Fibroblast of lung (primary cell): ENCODE measurements around the gene TUBG1. TPM values are rescaled to one million over a fixed set of nuclear protein-coding genes. Genes with fewer than 3 reads are reported as not detected.

Source experiments
- DNase-seq, 2 donors: peaks; one replicate each; pipeline versions ENCODE4 v3.0.0 to v3.0.0-alpha.2; 2010; ENCODE audit warnings: low read depth in 2 of 2
- H2AFZ ChIP-seq: 2 replicates; pipeline ENCODE4 v1.5.1; 2012; ENCODE audit warnings: low read length, control low read depth, inconsistent platforms
- H3K27ac ChIP-seq: 2 replicates; pipeline ENCODE4 v1.5.1; 2011; ENCODE audit warnings: low read length, control low read depth; ENCODE audit not compliant: insufficient read depth
- H3K27me3 ChIP-seq: 2 replicates; pipeline ENCODE4 v1.5.1; 2011; ENCODE audit warnings: mild to moderate bottlenecking, low read length; ENCODE audit not compliant: control insufficient read depth, insufficient read depth
- H3K36me3 ChIP-seq: 2 replicates; pipeline ENCODE4 v1.5.1; 2011; ENCODE audit warnings: low read length; ENCODE audit not compliant: control insufficient read depth, insufficient read depth
- H3K4me1 ChIP-seq: 2 replicates; pipeline ENCODE4 v1.5.1; 2011; ENCODE audit warnings: low read length; ENCODE audit not compliant: control insufficient read depth, insufficient read depth; ENCODE audit errors: extremely low read depth
- H3K4me2 ChIP-seq: 2 replicates; pipeline ENCODE4 v1.5.1; 2011; ENCODE audit warnings: low read length, control low read depth; ENCODE audit not compliant: insufficient read depth; ENCODE audit errors: extremely low read depth
- H3K4me3 ChIP-seq, 4 experiments: fragments of 200-600 bp in 1 of 4; sonication (generic) in 1 of 4; replicated peaks in 1 of 4; 2 replicates each; pipeline ENCODE4 v1.5.1; 2011 to 2016; ENCODE audit warnings: low read length in 4 of 4, low read depth in 3 of 4, mild to moderate bottlenecking in 3 of 4, control low read depth in 2 of 4, inconsistent platforms in 1 of 4, mixed read lengths in 1 of 4; ENCODE audit not compliant: insufficient read depth in 1 of 4; ENCODE audit errors: control extremely low read depth in 1 of 4
- H3K79me2 ChIP-seq: 2 replicates; pipeline ENCODE4 v1.5.1; 2012; ENCODE audit warnings: mild to moderate bottlenecking, low read length, inconsistent platforms; ENCODE audit not compliant: control insufficient read depth, insufficient read depth
- H3K9ac ChIP-seq: 2 replicates; pipeline ENCODE4 v1.5.1; 2011; ENCODE audit warnings: mild to moderate bottlenecking, low read length, control low read depth; ENCODE audit not compliant: insufficient read depth
- H3K9me3 ChIP-seq: 2 replicates; pipeline ENCODE4 v1.5.1; 2012; ENCODE audit warnings: low read depth, low read length; ENCODE audit not compliant: control insufficient read depth, insufficient read depth
- H4K20me1 ChIP-seq: 2 replicates; pipeline ENCODE4 v1.5.1; 2011; ENCODE audit warnings: low read length; ENCODE audit not compliant: control insufficient read depth, insufficient read depth; ENCODE audit errors: extremely low read depth
- CTCF ChIP-seq, 2 donors: IDR thresholded peaks in 1 of 2; conservative IDR thresholded peaks in 1 of 2; 1 replicate in 1 of 2; 2 replicates in 1 of 2; pipeline ENCODE4 v1.5.1; 2011 to 2012; ENCODE audit warnings: low read length in 2 of 2, control low read depth in 1 of 2, inconsistent platforms in 1 of 2, low read depth in 1 of 2, mild to moderate bottlenecking in 1 of 2
- EZH2 ChIP-seq: IDR thresholded peaks from 2 replicates; pipeline ENCODE4 v1.5.1; 2012; ENCODE audit warnings: low read length, control low read depth, mild to moderate bottlenecking; ENCODE audit errors: missing control alignments
- polyA plus RNA-seq, 2 donors: library from polyadenylated mRNA; depleted of rRNA in 1 of 2; stranded (reverse) in 1 of 2; unstranded in 1 of 2; fragments of >200 nt; gene quantifications; 2 replicates each; pipeline ENCODE4 v1.2.1, GENCODE V29; 2011 to 2012; ENCODE audit warnings: missing spikeins in 1 of 2
- total RNA-seq: library from RNA; depleted of rRNA; stranded (reverse); fragments of >200 nt; gene quantifications from 2 replicates; pipeline ENCODE4 v1.2.1, GENCODE V29; 2014

TUBG1 gene
- total and polyA plus RNA-seq, 2 donors (not counting 1 experiment from before 2014, with no cell fraction given), result 16.7 to 60.0 TPM

- DNase-seq, result no peak
- Histone ChIP-seq H4K20me1 (no peaks in the 10 kb centered on the region), H3K9ac (no peak overlapping the region), H3K79me2 (peaks cover 27% of the 10 kb centered on the region), H2AFZ (no peak overlapping the region), H3K4me3 (no peak overlapping the region), H3K27ac (no peak overlapping the region), H3K9me3 (no peaks in the 10 kb centered on the region), H3K27me3 (no peaks in the 10 kb centered on the region), H3K4me2 (no peak overlapping the region), H3K36me3 (peaks cover 15% of the 10 kb centered on the region), H3K4me1 (peaks cover 6% of the 10 kb centered on the region)
- TF ChIP-seq CTCF (conservative IDR thresholded peaks at IDR 0.05 in 1 of 2, IDR thresholded peaks at IDR 0.05 in 1 of 2; ENCODE audit: low read depth in 1 of 2, low read length in 2 of 2), result no peak
- TF ChIP-seq EZH2, result no peak
Measured at GRCh38 chr17:42579794-42580551, 29.5 kb upstream of the TUBG1 start.

- Histone ChIP-seq H2AFZ (no peak overlapping the region), H3K4me3 (no peak overlapping the region), H4K20me1 (no peaks in the 10 kb centered on the region), H3K9me3 (no peaks in the 10 kb centered on the region), H3K36me3 (peaks cover 14% of the 10 kb centered on the region), H3K27me3 (no peaks in the 10 kb centered on the region), H3K79me2 (peaks cover 13% of the 10 kb centered on the region), H3K4me2 (no peak overlapping the region), H3K9ac (no peak overlapping the region), H3K27ac (no peak overlapping the region), H3K4me1 (peaks cover 2% of the 10 kb centered on the region)
- TF ChIP-seq CTCF (conservative IDR thresholded peaks at IDR 0.05 in 1 of 2, IDR thresholded peaks at IDR 0.05 in 1 of 2; ENCODE audit: low read depth in 1 of 2, low read length in 2 of 2) (no peak), EZH2 (no peak)
- DNase-seq, result no peak
Measured at GRCh38 chr17:42581744-42582270, 27.7 kb upstream of the TUBG1 start.

GRCh38 chr17:42584880-42585279 lies 24.6 kb upstream of the TUBG1 start:
- Histone ChIP-seq H4K20me1 (no peaks in the 10 kb centered on the region), H3K9me3 (no peaks in the 10 kb centered on the region), H3K27me3 (no peaks in the 10 kb centered on the region), H3K4me1 (no peaks in the 10 kb centered on the region), H3K79me2 (no peaks in the 10 kb centered on the region), H3K4me3 (no peak overlapping the region), H3K36me3 (peaks cover 14% of the 10 kb centered on the region), H3K9ac (no peak overlapping the region), H3K27ac (no peak overlapping the region), H3K4me2 (no peak overlapping the region), H2AFZ (no peak overlapping the region)
- DNase-seq, result no peak
- TF ChIP-seq CTCF (conservative IDR thresholded peaks at IDR 0.05 in 1 of 2, IDR thresholded peaks at IDR 0.05 in 1 of 2; ENCODE audit: low read depth in 1 of 2, low read length in 2 of 2), result no peak
